Measurements from ENCODE around the gene NRTN. TPM values are rescaled to one million over a fixed set of nuclear protein-coding genes. Genes with fewer than 3 reads are reported as not detected.

Gene NRTN
- total and polyA plus RNA-seq, 2 of the 13 experiments (the other 11 are each of a cell fraction or from before 2014, with no cell fraction given) = 4.1 to 5.3 TPM

DNA sequence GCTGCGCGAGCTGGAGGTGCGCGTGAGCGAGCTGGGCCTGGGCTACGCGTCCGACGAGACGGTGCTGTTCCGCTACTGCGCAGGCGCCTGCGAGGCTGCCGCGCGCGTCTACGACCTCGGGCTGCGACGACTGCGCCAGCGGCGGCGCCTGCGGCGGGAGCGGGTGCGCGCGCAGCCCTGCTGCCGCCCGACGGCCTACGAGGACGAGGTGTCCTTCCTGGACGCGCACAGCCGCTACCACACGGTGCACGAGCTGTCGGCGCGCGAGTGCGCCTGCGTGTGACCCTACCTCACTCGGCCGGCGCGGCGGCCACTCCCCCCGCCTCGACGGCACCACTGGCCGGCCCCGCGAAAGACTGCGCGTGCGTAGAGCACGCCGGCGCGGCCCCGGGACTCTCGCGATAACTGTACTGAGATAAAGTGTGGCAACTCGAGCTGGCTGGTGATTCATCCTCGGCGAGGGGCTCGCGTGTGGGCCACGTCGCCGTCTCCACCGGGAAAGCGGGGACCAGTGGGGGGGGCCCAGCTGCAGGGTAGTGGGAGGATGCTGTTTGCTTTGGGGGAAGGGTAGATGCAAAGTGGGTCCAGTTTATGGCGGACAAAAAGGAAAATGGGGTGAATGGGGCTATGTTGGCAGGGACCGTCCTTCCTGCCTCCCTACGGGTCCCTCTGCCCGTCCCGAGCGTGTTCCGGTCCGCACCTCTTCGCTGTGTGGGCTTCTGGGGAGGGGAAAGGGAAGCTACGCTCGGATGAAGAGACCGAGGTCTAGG is 23.2 kb downstream of the NRTN start (continued):
- TF ChIP-seq ZNF546 (CRISPR knock-in tag; conservative IDR thresholded peaks at IDR 0.05) (no peak; the same call in 1 of the 2 replicates), ZNF766 (CRISPR knock-in tag; IDR thresholded peaks at IDR 0.05; ENCODE audit: borderline replicate concordance) (no peak), ZNF749 (CRISPR knock-in tag; IDR thresholded peaks at IDR 0.05; ENCODE audit: borderline replicate concordance) (no peak; the same call in 1 of the 2 replicates), ZFX (CRISPR knock-in tag; IDR thresholded peaks at IDR 0.05; ENCODE audit: low read depth) (peak; percentile 86), ZFY (CRISPR knock-in tag; IDR thresholded peaks at IDR 0.05) (peak; percentile 81), CBX1 (IDR thresholded peaks at IDR 0.05; ENCODE audit: low read depth) (peak; percentile 61), MEF2D (CRISPR knock-in tag; IDR thresholded peaks at IDR 0.05) (peak; percentile 91), ZNF672 (CRISPR knock-in tag; IDR thresholded peaks at IDR 0.05) (no peak), RAD51 (IDR thresholded peaks at IDR 0.05; ENCODE audit: borderline replicate concordance) (no peak), ZNF678 (CRISPR knock-in tag; IDR thresholded peaks at IDR 0.05) (peak; percentile 33; the same call in 1 of the 2 replicates), ZNF446 (CRISPR knock-in tag; IDR thresholded peaks at IDR 0.05) (no peak), ZC3H4 (CRISPR knock-in tag; IDR thresholded peaks at IDR 0.05; ENCODE audit: borderline replicate concordance) (no peak), ZFP36L1 (CRISPR knock-in tag; IDR thresholded peaks at IDR 0.05) (0 out of 2 replicates have a peak, but pooled peaks have one; percentile 78), MAFF (IDR thresholded peaks at IDR 0.05; ENCODE audit: low read depth, low read length) (no peak), MAFG (CRISPR knock-in tag; IDR thresholded peaks at IDR 0.05) (no peak), ZNF598 (CRISPR knock-in tag; IDR thresholded peaks at IDR 0.05; ENCODE audit: borderline replicate concordance) (peak; percentile 92; the same call in 1 of the 2 replicates), HOXA5 (CRISPR knock-in tag; IDR thresholded peaks at IDR 0.05) (no peak), REPIN1 (CRISPR knock-in tag; IDR thresholded peaks at IDR 0.05; ENCODE audit: borderline replicate concordance, low read depth) (peak; percentile 92), SOX5 (CRISPR knock-in tag; IDR thresholded peaks at IDR 0.05; ENCODE audit: borderline replicate concordance) (peak; percentile 55)
- TF ChIP-seq, protein P1, sequence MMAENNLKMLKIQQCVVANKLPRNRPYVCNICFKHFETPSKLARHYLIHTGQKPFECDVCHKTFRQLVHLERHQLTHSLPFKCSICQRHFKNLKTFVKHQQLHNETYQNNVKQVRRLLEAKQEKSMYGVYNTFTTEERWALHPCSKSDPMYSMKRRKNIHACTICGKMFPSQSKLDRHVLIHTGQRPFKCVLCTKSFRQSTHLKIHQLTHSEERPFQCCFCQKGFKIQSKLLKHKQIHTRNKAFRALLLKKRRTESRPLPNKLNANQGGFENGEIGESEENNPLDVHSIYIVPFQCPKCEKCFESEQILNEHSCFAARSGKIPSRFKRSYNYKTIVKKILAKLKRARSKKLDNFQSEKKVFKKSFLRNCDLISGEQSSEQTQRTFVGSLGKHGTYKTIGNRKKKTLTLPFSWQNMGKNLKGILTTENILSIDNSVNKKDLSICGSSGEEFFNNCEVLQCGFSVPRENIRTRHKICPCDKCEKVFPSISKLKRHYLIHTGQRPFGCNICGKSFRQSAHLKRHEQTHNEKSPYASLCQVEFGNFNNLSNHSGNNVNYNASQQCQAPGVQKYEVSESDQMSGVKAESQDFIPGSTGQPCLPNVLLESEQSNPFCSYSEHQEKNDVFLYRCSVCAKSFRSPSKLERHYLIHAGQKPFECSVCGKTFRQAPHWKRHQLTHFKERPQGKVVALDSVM (CRISPR knock-in tag; IDR thresholded peaks at IDR 0.05) = peak; percentile 63
- TF ChIP-seq, protein P2, sequence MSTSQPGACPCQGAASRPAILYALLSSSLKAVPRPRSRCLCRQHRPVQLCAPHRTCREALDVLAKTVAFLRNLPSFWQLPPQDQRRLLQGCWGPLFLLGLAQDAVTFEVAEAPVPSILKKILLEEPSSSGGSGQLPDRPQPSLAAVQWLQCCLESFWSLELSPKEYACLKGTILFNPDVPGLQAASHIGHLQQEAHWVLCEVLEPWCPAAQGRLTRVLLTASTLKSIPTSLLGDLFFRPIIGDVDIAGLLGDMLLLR (CRISPR knock-in tag; IDR thresholded peaks at IDR 0.05) = peak; percentile 86
- TF ChIP-seq, protein P3, sequence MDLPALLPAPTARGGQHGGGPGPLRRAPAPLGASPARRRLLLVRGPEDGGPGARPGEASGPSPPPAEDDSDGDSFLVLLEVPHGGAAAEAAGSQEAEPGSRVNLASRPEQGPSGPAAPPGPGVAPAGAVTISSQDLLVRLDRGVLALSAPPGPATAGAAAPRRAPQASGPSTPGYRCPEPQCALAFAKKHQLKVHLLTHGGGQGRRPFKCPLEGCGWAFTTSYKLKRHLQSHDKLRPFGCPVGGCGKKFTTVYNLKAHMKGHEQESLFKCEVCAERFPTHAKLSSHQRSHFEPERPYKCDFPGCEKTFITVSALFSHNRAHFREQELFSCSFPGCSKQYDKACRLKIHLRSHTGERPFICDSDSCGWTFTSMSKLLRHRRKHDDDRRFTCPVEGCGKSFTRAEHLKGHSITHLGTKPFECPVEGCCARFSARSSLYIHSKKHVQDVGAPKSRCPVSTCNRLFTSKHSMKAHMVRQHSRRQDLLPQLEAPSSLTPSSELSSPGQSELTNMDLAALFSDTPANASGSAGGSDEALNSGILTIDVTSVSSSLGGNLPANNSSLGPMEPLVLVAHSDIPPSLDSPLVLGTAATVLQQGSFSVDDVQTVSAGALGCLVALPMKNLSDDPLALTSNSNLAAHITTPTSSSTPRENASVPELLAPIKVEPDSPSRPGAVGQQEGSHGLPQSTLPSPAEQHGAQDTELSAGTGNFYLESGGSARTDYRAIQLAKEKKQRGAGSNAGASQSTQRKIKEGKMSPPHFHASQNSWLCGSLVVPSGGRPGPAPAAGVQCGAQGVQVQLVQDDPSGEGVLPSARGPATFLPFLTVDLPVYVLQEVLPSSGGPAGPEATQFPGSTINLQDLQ (CRISPR knock-in tag; IDR thresholded peaks at IDR 0.05) = no peak
